HCT116 (cell line): Measurements from ENCODE around the gene CPED1. TPM values are rescaled to one million over a fixed set of nuclear protein-coding genes. Genes with fewer than 3 reads are reported as not detected.

Experiments used
- ATAC-seq: fragments of 200-7000 bp; cut with Tn5 transposase; 2 replicates; pipeline ENCODE4 v1.9.1; 2020; ENCODE audit warnings: mild to moderate bottlenecking, moderate library complexity
- BruUV-seq: library from RNA; stranded (reverse); fragments of 400-500 nt; replicated peaks from 2 replicates; lab custom pipeline; 2021; lab: Mats Ljungman, UMichigan
- CTCF ChIA-PET: fragments of 300-600 bp; sonication (Branson Sonifier 250); formaldehyde crosslinking; loops from one replicate; lab custom pipeline; 2021; ENCODE audit warnings: antibody characterized with exemption; lab: Charles Lee
- POLR2A ChIA-PET: fragments of 300-600, 350-600 bp; sonication (Branson Sonifier 250); formaldehyde crosslinking; loops from one replicate; lab custom pipeline; 2021; ENCODE audit warnings: antibody characterized with exemption; lab: Charles Lee
- RAD21 ChIA-PET, 2 experiments: fragments of 300-600 bp; sonication (Branson Sonifier 250); formaldehyde crosslinking; loops; one replicate each; lab custom pipeline; 2023; ENCODE audit warnings: low total read pairs in 2 of 2; ENCODE audit not compliant: uncharacterized antibody in 2 of 2, unreplicated experiment in 2 of 2, low non-redundant PET in 1 of 2; lab: Charles Lee
- DNase-seq: peaks from one replicate; pipeline ENCODE4 v3.0.0-alpha.2; 2010; ENCODE audit warnings: low read depth, low spot score
- H2AFZ ChIP-seq: fragments of 200-600 bp; shearing (Covaris generic), sonication (generic); 2 replicates; pipeline ENCODE4 v1.6.1; 2017; ENCODE audit warnings: low read depth, mixed run types, mixed read lengths, antibody characterized with exemption, low read length; ENCODE audit not compliant: poor library complexity, severe bottlenecking
- H3K27ac ChIP-seq: 2 replicates; pipeline ENCODE4 v1.5.1; 2012; ENCODE audit warnings: low read depth, low read length
- H3K27me3 ChIP-seq: fragments of 200-600 bp; sonication (generic); 2 replicates; pipeline ENCODE4 v1.6.1; 2016; ENCODE audit warnings: mixed run types, low read length, mixed read lengths; ENCODE audit not compliant: insufficient read depth
- H3K36me3 ChIP-seq, 2 experiments: fragments of 200-500 bp in 1 of 2; fragments of 200-600 bp in 1 of 2; sonication (Bioruptor generic) in 1 of 2; sonication (generic) in 1 of 2; 2 replicates each; pipeline versions ENCODE4 v1.5.1 to v1.6.1; 2014 to 2016; ENCODE audit warnings: low read length in 2 of 2, inconsistent platforms in 1 of 2, mixed read lengths in 1 of 2, mixed run types in 1 of 2; ENCODE audit not compliant: insufficient read depth in 2 of 2, control insufficient read depth in 1 of 2
- H3K4me1 ChIP-seq, 2 experiments: fragments of 200-600 bp in 1 of 2; sonication (generic) in 1 of 2; 2 replicates each; pipeline versions ENCODE4 v1.5.1 to v1.6.1; 2012 to 2017; ENCODE audit warnings: low read length in 2 of 2, inconsistent platforms in 1 of 2, mild to moderate bottlenecking in 1 of 2, mixed read lengths in 1 of 2, mixed run types in 1 of 2, moderate library complexity in 1 of 2; ENCODE audit not compliant: insufficient read depth in 2 of 2, control insufficient read depth in 1 of 2
- H3K4me2 ChIP-seq: fragments of 200-600 bp; sonication (generic); 2 replicates; pipeline ENCODE4 v1.6.1; 2017; ENCODE audit warnings: mixed run types, low read length, mixed read lengths
- H3K4me3 ChIP-seq, 2 experiments: fragments of 200-600 bp in 1 of 2; sonication (generic) in 1 of 2; replicated peaks in 1 of 2; 2 replicates each; pipeline ENCODE4 v1.5.1; 2011 to 2016; ENCODE audit warnings: low read length in 2 of 2, control low read depth in 1 of 2, low read depth in 1 of 2, mild to moderate bottlenecking in 1 of 2, mixed read lengths in 1 of 2, mixed run types in 1 of 2
- H3K79me2 ChIP-seq: fragments of 200-600 bp; sonication (generic); 2 replicates; pipeline ENCODE4 v1.6.1; 2017; ENCODE audit warnings: mild to moderate bottlenecking, mixed run types, low read length, moderate library complexity, mixed read lengths; ENCODE audit not compliant: insufficient read depth
- H3K9ac ChIP-seq: fragments of 200-600 bp; sonication (generic); 2 replicates; pipeline ENCODE4 v1.6.1; 2016; ENCODE audit warnings: low read length, mixed read lengths
- H3K9me2 ChIP-seq: fragments of 200-600 bp; sonication (generic), shearing (Covaris generic); 2 replicates; pipeline ENCODE4 v1.6.1; 2017; ENCODE audit warnings: mixed run types, mild to moderate bottlenecking, moderate library complexity; ENCODE audit not compliant: insufficient read depth
- H3K9me3 ChIP-seq, 2 experiments: fragments of 200-500 bp in 1 of 2; fragments of 200-600 bp in 1 of 2; sonication (Bioruptor generic) in 1 of 2; sonication (generic) in 1 of 2; 2 replicates each; pipeline ENCODE4 v1.6.1; 2014 to 2017; ENCODE audit warnings: low read length in 2 of 2, mixed read lengths in 2 of 2, inconsistent platforms in 1 of 2, low read depth in 1 of 2, mild to moderate bottlenecking in 1 of 2, mixed run types in 1 of 2, moderate library complexity in 1 of 2; ENCODE audit not compliant: control insufficient read depth in 1 of 2, insufficient read depth in 1 of 2
- H4K20me1 ChIP-seq: fragments of 200-600 bp; sonication (generic), shearing (Covaris generic); 2 replicates; pipeline ENCODE4 v1.6.1; 2017; ENCODE audit warnings: mixed run types, mild to moderate bottlenecking, moderate library complexity; ENCODE audit not compliant: insufficient read depth
- ATF3 ChIP-seq: IDR thresholded peaks from 2 replicates; pipeline ENCODE4 v1.6.1; 2012
- CBX3 ChIP-seq: IDR thresholded peaks from 2 replicates; pipeline ENCODE4 v1.6.1; 2012; ENCODE audit warnings: low read depth
- CEBPB ChIP-seq: IDR thresholded peaks from 2 replicates; pipeline ENCODE4 v1.6.1; 2012; ENCODE audit warnings: low read depth
- CTCF ChIP-seq, 3 experiments: fragments of 200-600 bp in 1 of 3; sonication (generic) in 1 of 3; IDR thresholded peaks in 2 of 3; conservative IDR thresholded peaks in 1 of 3; 2 replicates each; pipeline ENCODE4 v1.5.1; 2012 to 2017; ENCODE audit warnings: low read depth in 2 of 3, low read length in 2 of 3, antibody characterized with exemption in 1 of 3, borderline replicate concordance in 1 of 3, control low read depth in 1 of 3, mild to moderate bottlenecking in 1 of 3, mixed read lengths in 1 of 3, mixed run types in 1 of 3, moderate library complexity in 1 of 3; ENCODE audit not compliant: insufficient read depth in 1 of 3
- ELF1 ChIP-seq: IDR thresholded peaks from 2 replicates; pipeline ENCODE4 v1.6.1; 2012; ENCODE audit warnings: low read depth, borderline replicate concordance
- EZH2phosphoT487 ChIP-seq: fragments of 200-600 bp; IDR thresholded peaks from 2 replicates; pipeline ENCODE4 v1.6.1; 2018; ENCODE audit warnings: antibody characterized with exemption, borderline replicate concordance
- FOSL1 ChIP-seq: IDR thresholded peaks from 2 replicates; pipeline ENCODE4 v1.6.1; 2012; ENCODE audit warnings: low read depth
- JUND ChIP-seq: IDR thresholded peaks from 2 replicates; pipeline ENCODE4 v1.6.1; 2012
- MAX ChIP-seq: IDR thresholded peaks from 2 replicates; pipeline ENCODE4 v1.6.1; 2012
- POLR2A ChIP-seq: IDR thresholded peaks from 2 replicates; pipeline ENCODE4 v1.7.0; 2011; ENCODE audit warnings: borderline replicate concordance; ENCODE audit not compliant: insufficient read depth, insufficient read length; ENCODE audit errors: extremely low read depth
- POLR2AphosphoS5 ChIP-seq: IDR thresholded peaks from 2 replicates; pipeline ENCODE4 v1.6.1; 2011; ENCODE audit warnings: mild to moderate bottlenecking, low read depth, low read length, moderate library complexity
- RAD21 ChIP-seq: IDR thresholded peaks from 2 replicates; pipeline ENCODE4 v1.6.1; 2012; ENCODE audit warnings: low read depth, mild to moderate bottlenecking
- REST ChIP-seq: IDR thresholded peaks from 2 replicates; pipeline ENCODE4 v1.6.1; 2012; ENCODE audit warnings: low read depth
- SIN3A ChIP-seq: IDR thresholded peaks from 2 replicates; pipeline ENCODE4 v1.6.1; 2012; ENCODE audit warnings: low read depth
- SP1 ChIP-seq: IDR thresholded peaks from 2 replicates; pipeline ENCODE4 v1.6.1; 2012; ENCODE audit warnings: low read depth
- SRF ChIP-seq: IDR thresholded peaks from 2 replicates; pipeline ENCODE4 v1.6.1; 2012; ENCODE audit warnings: low read depth
- TCF7L2 ChIP-seq: IDR thresholded peaks from 2 replicates; pipeline ENCODE4 v1.7.0; 2011; ENCODE audit warnings: borderline replicate concordance, inconsistent platforms; ENCODE audit not compliant: insufficient read depth, insufficient read length; ENCODE audit errors: extremely low read depth
- YY1 ChIP-seq: IDR thresholded peaks from 2 replicates; pipeline ENCODE4 v1.6.1; 2011; ENCODE audit warnings: low read length, low read depth, moderate library complexity, mild to moderate bottlenecking; ENCODE audit not compliant: insufficient replicate concordance; ENCODE audit errors: extremely low read depth
- ZFX ChIP-seq: fragments of 450-650 bp; IDR thresholded peaks from 2 replicates; pipeline ENCODE4 v1.6.1; 2017
- ZNF274 ChIP-seq: fragments of 200-500 bp; sonication (Bioruptor generic); IDR thresholded peaks from 2 replicates; pipeline ENCODE4 v1.6.1; 2014; ENCODE audit warnings: mild to moderate bottlenecking, low read depth, low read length, inconsistent platforms
- intact Hi-C: fragments of 100-400 bp; cut with micrococcal nuclease; formaldehyde crosslinking; loops from 2 replicates; pipeline ENCODE4 v1.10.0; 2022
- total RNA-seq: library from RNA; stranded (reverse); gene quantifications from one replicate; pipeline ENCODE4 v1.2.1, GENCODE V29; 2021; ENCODE audit not compliant: unreplicated experiment

CPED1 gene
- total RNA-seq, 1 experiment from 2014 or later: 1.2 TPM

GRCh38 chr7:121329191-121330052 is 340.9 kb downstream of the CPED1 start:
- BruUV-seq: TSS peak; percentile 38
- Histone ChIP-seq H3K9me3 (no peaks in the 10 kb centered on the region), H4K20me1 (no peaks in the 10 kb centered on the region), H3K79me2 (peaks cover 57% of the 10 kb centered on the region), H3K27me3 (no peaks in the 10 kb centered on the region), H3K4me2 (peak overlapping the region; percentile 88), H3K27ac (peak overlapping the region; percentile 92), H3K4me1 (peaks cover 35 to 68% of the 10 kb centered on the region in 2 experiments; a peak in 3 of 4 replicates), H3K9ac (peak overlapping the region; percentile 79), H3K4me3 (peak overlapping the region; percentile 55 to 88), H2AFZ (no peak overlapping the region), H3K9me2 (no peaks in the 10 kb centered on the region), H3K36me3 (peaks cover 22 to 26% of the 10 kb centered on the region in 2 experiments)
- intact Hi-C loops: loop anchor here (2.0 to 10.0 kb wide), 3 partner anchors 31 to 345 kb away; partner anchors contain the start of gene CPED1
- no peak for DNase-seq
- ATAC-seq: peak; percentile 56
- ChIA-PET CTCF (interaction anchor here (0.9 to 1.2 kb wide), 3 partner anchors 193 to 665 kb away, joined by 3 to 5 read pairs (median 4); no protein-coding TSS in a partner anchor), RAD21 (interaction anchor here in 1 of 2 experiments (0.6 kb wide), 1 partner anchor 70 kb away, joined by 7 read pairs; no protein-coding TSS in a partner anchor), POLR2A (interaction anchor here (1.8 kb wide), 1 partner anchor 38 kb away, joined by 4 read pairs; no protein-coding TSS in a partner anchor)
- no peak for TF ChIP-seq ZNF274
- no peak for TF ChIP-seq TCF7L2
- no peak for TF ChIP-seq FOSL1
- TF ChIP-seq SRF: no peak
- TF ChIP-seq POLR2AphosphoS5: no peak; the same call in 1 of the 2 replicates
- TF ChIP-seq CBX3: no peak
- TF ChIP-seq YY1: no peak
- TF ChIP-seq REST: no peak
- no peak for TF ChIP-seq CEBPB
- TF ChIP-seq JUND: no peak
- no peak for TF ChIP-seq SP1
- 0 out of 6 replicates have a peak, but pooled peaks of 1 of the 3 experiments have one; percentile 19 for TF ChIP-seq CTCF (IDR thresholded peaks at IDR 0.05 in 2 of 3, conservative IDR thresholded peaks at IDR 0.05 in 1 of 3; ENCODE audit: borderline replicate concordance in 1 of 3, insufficient read depth in 1 of 3, low read depth in 2 of 3, low read length in 2 of 3)
- no peak for TF ChIP-seq ELF1
- no peak for TF ChIP-seq ATF3
- peak; percentile 55; the same call in 1 of the 2 replicates for TF ChIP-seq SIN3A
- peak; percentile 8 for TF ChIP-seq POLR2A
- TF ChIP-seq ZFX: no peak
- no peak for TF ChIP-seq EZH2phosphoT487
- TF ChIP-seq RAD21: peak; percentile 25; the same call in 1 of the 2 replicates
- TF ChIP-seq MAX: no peak
